ENCODE data around the gene CFAP46. TPM values are rescaled to one million over a fixed set of nuclear protein-coding genes. Genes with fewer than 3 reads are reported as not detected.

CFAP46 gene
- total and polyA plus RNA-seq, 10 donors = 0.03 to 1.1 (median 0.12) TPM; not detected in 2

DNA sequence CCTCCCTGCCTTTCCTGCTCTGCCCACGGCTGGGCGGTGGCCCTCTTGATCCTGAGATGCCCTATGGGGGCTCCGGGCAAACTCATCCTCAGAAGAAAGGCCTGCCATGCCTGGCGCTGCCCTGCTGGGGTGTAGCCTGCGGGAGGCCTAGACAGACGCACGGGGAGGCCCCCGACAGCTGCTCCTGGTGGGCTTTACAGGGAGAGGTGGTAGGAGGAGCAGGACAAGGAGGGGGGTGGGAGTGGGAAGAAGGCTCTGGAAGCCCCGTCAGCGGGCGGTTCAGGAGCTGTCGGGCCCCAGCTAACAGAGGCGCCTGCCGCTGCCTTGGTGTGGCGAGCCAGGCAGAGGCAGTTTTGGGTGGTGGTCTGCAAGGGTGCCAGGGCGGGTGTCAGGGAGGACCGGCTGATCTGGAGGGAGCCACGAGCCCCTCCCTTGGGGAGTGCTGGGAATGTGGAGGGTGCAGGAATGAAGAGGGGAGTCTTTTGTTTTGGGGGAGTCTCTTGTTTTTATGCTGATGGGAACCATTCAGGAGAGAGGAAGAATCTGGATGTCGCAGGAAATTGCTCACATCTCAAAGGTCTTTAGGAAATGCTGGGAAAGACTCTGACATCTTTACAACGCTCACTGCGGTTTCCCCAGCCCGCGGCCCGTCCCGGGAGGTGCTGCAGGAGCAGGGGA, 63.5 kb downstream of the CFAP46 start:
- Histone ChIP-seq H3K27ac (no peak overlapping the region), H3K4me3 (no peak overlapping the region), H3K9me3 (peaks cover 0 to 9% (median 0%) of the 10 kb centered on the region in 8 donors), H3K36me3 (no peaks in the 10 kb centered on the region), H3K27me3 (replicated peaks in 1 of 7) (peaks cover 0 to 71% (median 10%) of the 10 kb centered on the region in 7 donors), H3K4me1 (peaks cover 0 to 4% (median 0%) of the 10 kb centered on the region in 6 donors)
- TF ChIP-seq POLR2AphosphoS5 (IDR thresholded peaks at IDR 0.05) = no peak
- TF ChIP-seq, protein P1, sequence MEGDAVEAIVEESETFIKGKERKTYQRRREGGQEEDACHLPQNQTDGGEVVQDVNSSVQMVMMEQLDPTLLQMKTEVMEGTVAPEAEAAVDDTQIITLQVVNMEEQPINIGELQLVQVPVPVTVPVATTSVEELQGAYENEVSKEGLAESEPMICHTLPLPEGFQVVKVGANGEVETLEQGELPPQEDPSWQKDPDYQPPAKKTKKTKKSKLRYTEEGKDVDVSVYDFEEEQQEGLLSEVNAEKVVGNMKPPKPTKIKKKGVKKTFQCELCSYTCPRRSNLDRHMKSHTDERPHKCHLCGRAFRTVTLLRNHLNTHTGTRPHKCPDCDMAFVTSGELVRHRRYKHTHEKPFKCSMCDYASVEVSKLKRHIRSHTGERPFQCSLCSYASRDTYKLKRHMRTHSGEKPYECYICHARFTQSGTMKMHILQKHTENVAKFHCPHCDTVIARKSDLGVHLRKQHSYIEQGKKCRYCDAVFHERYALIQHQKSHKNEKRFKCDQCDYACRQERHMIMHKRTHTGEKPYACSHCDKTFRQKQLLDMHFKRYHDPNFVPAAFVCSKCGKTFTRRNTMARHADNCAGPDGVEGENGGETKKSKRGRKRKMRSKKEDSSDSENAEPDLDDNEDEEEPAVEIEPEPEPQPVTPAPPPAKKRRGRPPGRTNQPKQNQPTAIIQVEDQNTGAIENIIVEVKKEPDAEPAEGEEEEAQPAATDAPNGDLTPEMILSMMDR (IDR thresholded peaks at IDR 0.05 in 8 of 11, conservative IDR thresholded peaks at IDR 0.05 in 3 of 11) = no peak
- TF ChIP-seq POLR2A (IDR thresholded peaks at IDR 0.05) = no peak
- intact Hi-C loops (cut with DNase I; ENCODE audit: low total_unique reads) = no loop called here
- peak; percentile 58 for DNase-seq
- 50 to 60% (median 55%) methylated on average over 25 of the region's 25 CpGs for WGBS, 5 donors

- H3K27ac ChIP-seq = no peak overlapping the region
- intact Hi-C loops (cut with DNase I; ENCODE audit: low total_unique reads) = no loop called here
- peaks cover 0 to 9% (median 0%) of the 10 kb centered on the region in 8 donors for H3K9me3 ChIP-seq
- TF ChIP-seq POLR2AphosphoS5 (IDR thresholded peaks at IDR 0.05) (no peak), POLR2A (IDR thresholded peaks at IDR 0.05) (no peak)
- TF ChIP-seq, protein P1 (IDR thresholded peaks at IDR 0.05 in 8 of 11, conservative IDR thresholded peaks at IDR 0.05 in 3 of 11) = no peak
- peak; percentile 57 for DNase-seq
- peaks cover 0 to 76% (median 10%) of the 10 kb centered on the region in 7 donors for H3K27me3 ChIP-seq (replicated peaks in 1 of 7)
- peaks cover 0 to 4% (median 0%) of the 10 kb centered on the region in 6 donors for H3K4me1 ChIP-seq
- H3K4me3 ChIP-seq = no peak overlapping the region
- no peaks in the 10 kb centered on the region for H3K36me3 ChIP-seq
- WGBS, 5 donors = 81 to 88% (median 86%) methylated on average over 20 to 27 of the region's 27 CpGs
These were observed 64.2 kb downstream of the CFAP46 start for GRCh38 chr10:132878091-132878729.

DNA sequence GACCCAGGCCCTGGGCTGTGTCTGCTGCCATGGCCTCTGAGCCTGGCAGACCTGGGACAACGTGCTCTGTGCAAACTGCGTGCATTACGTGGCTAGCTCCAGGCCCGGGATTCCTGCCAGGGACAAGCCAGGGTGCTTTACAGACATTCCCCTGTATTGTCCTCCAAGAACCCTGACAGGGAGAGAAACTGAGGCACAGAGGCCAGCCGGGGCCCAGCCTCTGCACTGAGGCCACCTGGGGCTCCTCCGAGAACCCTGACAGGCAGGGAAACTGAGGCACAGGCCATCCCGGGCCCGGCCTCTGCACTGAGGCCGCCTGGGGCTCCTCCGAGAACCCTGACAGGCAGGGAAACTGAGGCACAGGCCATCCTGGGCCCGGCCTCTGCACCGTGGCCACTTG, 64.9 kb downstream of the CFAP46 start:
- DNase-seq = peak; percentile 41

More for the DNA sequence above, 64.9 kb downstream of the CFAP46 start:
- Histone ChIP-seq H3K27ac (no peak overlapping the region), H3K36me3 (no peaks in the 10 kb centered on the region), H3K9me3 (peaks cover 0 to 9% (median 0%) of the 10 kb centered on the region in 8 donors), H3K4me1 (peaks cover 0 to 4% (median 0%) of the 10 kb centered on the region in 6 donors), H3K4me3 (no peak overlapping the region), H3K27me3 (replicated peaks in 1 of 7) (peaks cover 0 to 83% (median 10%) of the 10 kb centered on the region in 7 donors)
- WGBS, 5 donors = 84 to 98% (median 86%) methylated on average over 12 of the region's 12 CpGs
- TF ChIP-seq POLR2A (IDR thresholded peaks at IDR 0.05) = no peak
- TF ChIP-seq, protein P1 (IDR thresholded peaks at IDR 0.05 in 8 of 11, conservative IDR thresholded peaks at IDR 0.05 in 3 of 11) = no peak
- no peak for TF ChIP-seq POLR2AphosphoS5 (IDR thresholded peaks at IDR 0.05)
- intact Hi-C loops (cut with DNase I; ENCODE audit: low total_unique reads) = no loop called here

Data from spleen (tissue), 11 donors.